ENCODE data around the gene CHIT1. TPM values are rescaled to one million over a fixed set of nuclear protein-coding genes. Genes with fewer than 3 reads are reported as not detected.
A peak's percentile ranks its signal among the peaks of the same experiment; 100 is the strongest.

CHIT1 gene
- total RNA-seq, 1 experiment from 2014 or later: not detected

GRCh38 chr1:203199002-203199401 lies 30.5 kb downstream of the CHIT1 start (continued):
- TF ChIP-seq JUND (IDR thresholded peaks at IDR 0.05): no peak
- TF ChIP-seq RAD21 (IDR thresholded peaks at IDR 0.05; ENCODE audit: low read depth): no peak
- TF ChIP-seq MAX (IDR thresholded peaks at IDR 0.05): no peak
- no peak for TF ChIP-seq POLR2AphosphoS5 (IDR thresholded peaks at IDR 0.05; ENCODE audit: low read depth, low read length)

GRCh38 chr1:203197625-203198024 lies 31.8 kb downstream of the CHIT1 start:
- Histone ChIP-seq H3K9me2 (ENCODE audit: insufficient read depth) (no peaks in the 10 kb centered on the region), H2AFZ (ENCODE audit: low read depth, low read length, poor library complexity, severe bottlenecking) (no peak overlapping the region), H3K27ac (ENCODE audit: low read depth, low read length) (no peak overlapping the region), H3K79me2 (ENCODE audit: insufficient read depth, low read length) (no peaks in the 10 kb centered on the region), H3K36me3 (ENCODE audit: control insufficient read depth in 1 of 2, insufficient read depth in 2 of 2, low read length in 2 of 2) (no peaks in the 10 kb centered on the region), H4K20me1 (ENCODE audit: insufficient read depth) (no peaks in the 10 kb centered on the region), H3K9ac (ENCODE audit: low read length) (no peak overlapping the region), H3K4me3 (replicated peaks in 1 of 2; ENCODE audit: low read depth in 1 of 2, low read length in 2 of 2) (no peak overlapping the region), H3K4me2 (ENCODE audit: low read length) (peak overlapping the region; percentile 46), H3K27me3 (ENCODE audit: insufficient read depth, low read length) (no peaks in the 10 kb centered on the region), H3K9me3 (ENCODE audit: control insufficient read depth in 1 of 2, insufficient read depth in 1 of 2, low read depth in 1 of 2, low read length in 2 of 2) (no peaks in the 10 kb centered on the region), H3K4me1 (ENCODE audit: control insufficient read depth in 1 of 2, insufficient read depth in 2 of 2, low read length in 2 of 2) (peaks cover 0 to 10% of the 10 kb centered on the region in 2 experiments; a peak in 2 of 4 replicates)
- ChIA-PET CTCF (no interaction called here), RAD21 (ENCODE audit: low non-redundant PET in 1 of 2, low total read pairs in 2 of 2, uncharacterized antibody in 2 of 2, unreplicated experiment in 2 of 2) (no interaction called here), POLR2A (no interaction called here)
- no TSS peak for BruUV-seq (replicated peaks)
- intact Hi-C loops (cut with micrococcal nuclease): no loop called here
- DNase-seq (ENCODE audit: low read depth, low spot score) (no peak), ATAC-seq (peak; percentile 34; the same call in 1 of the 2 replicates)
- TF ChIP-seq CEBPB (IDR thresholded peaks at IDR 0.05; ENCODE audit: low read depth) (no peak), CBX3 (IDR thresholded peaks at IDR 0.05; ENCODE audit: low read depth) (no peak), FOSL1 (IDR thresholded peaks at IDR 0.05; ENCODE audit: low read depth) (no peak), ZNF274 (IDR thresholded peaks at IDR 0.05; ENCODE audit: low read depth, low read length) (no peak), EZH2 (IDR thresholded peaks at IDR 0.05) (no peak), ATF3 (IDR thresholded peaks at IDR 0.05) (no peak), EGR1 (IDR thresholded peaks at IDR 0.05; ENCODE audit: low read depth) (no peak), RAD21 (IDR thresholded peaks at IDR 0.05; ENCODE audit: low read depth) (no peak), POLR2AphosphoS5 (IDR thresholded peaks at IDR 0.05; ENCODE audit: low read depth, low read length) (no peak), YY1 (IDR thresholded peaks at IDR 0.05; ENCODE audit: extremely low read depth, insufficient replicate concordance, low read depth, low read length) (no peak), EZH2phosphoT487 (IDR thresholded peaks at IDR 0.05; ENCODE audit: borderline replicate concordance) (no peak), TCF7L2 (IDR thresholded peaks at IDR 0.05; ENCODE audit: borderline replicate concordance, extremely low read depth, insufficient read depth, insufficient read length) (no peak), JUND (IDR thresholded peaks at IDR 0.05) (no peak), SIN3A (IDR thresholded peaks at IDR 0.05; ENCODE audit: low read depth) (no peak), POLR2A (IDR thresholded peaks at IDR 0.05; ENCODE audit: borderline replicate concordance, extremely low read depth, insufficient read depth, insufficient read length) (no peak), ZFX (IDR thresholded peaks at IDR 0.05) (no peak), ZBTB33 (IDR thresholded peaks at IDR 0.05; ENCODE audit: extremely low read depth, insufficient replicate concordance, low read length) (no peak), CTCF (IDR thresholded peaks at IDR 0.05 in 2 of 3, conservative IDR thresholded peaks at IDR 0.05 in 1 of 3; ENCODE audit: borderline replicate concordance in 1 of 3, insufficient read depth in 1 of 3, low read depth in 2 of 3, low read length in 2 of 3) (no peak), ELF1 (IDR thresholded peaks at IDR 0.05; ENCODE audit: borderline replicate concordance, low read depth) (no peak)

All from HCT116 (cell line).